ENCODE results near the gene ARRDC1.

ARRDC1 gene

DNA sequence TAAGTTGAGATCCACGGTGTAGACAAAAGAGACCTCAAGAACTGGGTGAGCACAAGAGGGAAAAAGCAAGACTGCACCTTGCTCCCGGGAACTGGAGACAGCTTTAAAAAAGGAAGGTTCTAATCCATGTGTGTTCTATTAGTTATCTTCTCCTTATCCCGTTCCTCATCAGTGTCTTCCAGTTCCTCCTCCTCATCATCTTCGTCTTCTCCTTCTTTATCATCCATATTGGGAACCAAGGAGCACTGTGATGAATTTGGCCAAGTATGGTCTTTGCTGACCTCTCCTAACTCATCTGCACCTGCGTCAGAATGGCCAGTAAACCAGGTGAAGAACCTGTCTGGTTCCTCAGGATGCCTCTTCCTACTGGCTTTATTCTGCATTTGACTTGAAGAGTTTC is 35.4 kb downstream of the ARRDC1 start:
- TF ChIP-seq, protein P1, sequence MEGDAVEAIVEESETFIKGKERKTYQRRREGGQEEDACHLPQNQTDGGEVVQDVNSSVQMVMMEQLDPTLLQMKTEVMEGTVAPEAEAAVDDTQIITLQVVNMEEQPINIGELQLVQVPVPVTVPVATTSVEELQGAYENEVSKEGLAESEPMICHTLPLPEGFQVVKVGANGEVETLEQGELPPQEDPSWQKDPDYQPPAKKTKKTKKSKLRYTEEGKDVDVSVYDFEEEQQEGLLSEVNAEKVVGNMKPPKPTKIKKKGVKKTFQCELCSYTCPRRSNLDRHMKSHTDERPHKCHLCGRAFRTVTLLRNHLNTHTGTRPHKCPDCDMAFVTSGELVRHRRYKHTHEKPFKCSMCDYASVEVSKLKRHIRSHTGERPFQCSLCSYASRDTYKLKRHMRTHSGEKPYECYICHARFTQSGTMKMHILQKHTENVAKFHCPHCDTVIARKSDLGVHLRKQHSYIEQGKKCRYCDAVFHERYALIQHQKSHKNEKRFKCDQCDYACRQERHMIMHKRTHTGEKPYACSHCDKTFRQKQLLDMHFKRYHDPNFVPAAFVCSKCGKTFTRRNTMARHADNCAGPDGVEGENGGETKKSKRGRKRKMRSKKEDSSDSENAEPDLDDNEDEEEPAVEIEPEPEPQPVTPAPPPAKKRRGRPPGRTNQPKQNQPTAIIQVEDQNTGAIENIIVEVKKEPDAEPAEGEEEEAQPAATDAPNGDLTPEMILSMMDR (conservative IDR thresholded peaks at IDR 0.05; ENCODE audit: low read depth, low read length) = no peak
- H3K4me3 ChIP-seq (ENCODE audit: low read depth, low read length) = no peak overlapping the region
- DNase-seq (ENCODE audit: low read depth) = no peak

DNA sequence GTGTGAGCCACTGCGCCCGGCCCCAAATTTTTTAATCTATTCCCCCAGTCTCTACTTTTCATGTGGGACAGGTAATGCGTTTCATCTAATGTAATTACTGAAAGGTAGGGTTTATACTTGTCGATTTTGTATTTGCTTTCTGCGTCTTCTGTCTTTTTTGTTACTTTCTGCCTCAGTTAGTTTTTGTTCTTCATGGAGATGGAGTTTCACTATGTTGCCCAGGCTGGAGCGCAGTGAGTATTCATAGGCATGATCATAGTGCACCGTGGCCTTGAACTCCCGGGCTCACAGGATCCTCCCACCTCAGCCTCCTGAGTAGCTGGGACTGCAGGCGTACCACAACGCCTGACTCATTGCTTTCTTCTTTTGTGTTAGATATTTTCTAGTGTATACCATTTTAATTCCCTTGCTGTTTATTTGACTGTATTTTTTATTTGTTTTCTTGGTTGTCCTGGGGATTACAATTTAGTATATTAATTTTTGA is 36.7 kb downstream of the ARRDC1 start:
- TF ChIP-seq, protein P1 (conservative IDR thresholded peaks at IDR 0.05; ENCODE audit: low read depth, low read length) = no peak
- H3K4me3 ChIP-seq (ENCODE audit: low read depth, low read length) = no peak overlapping the region
- DNase-seq (ENCODE audit: low read depth) = no peak

DNA sequence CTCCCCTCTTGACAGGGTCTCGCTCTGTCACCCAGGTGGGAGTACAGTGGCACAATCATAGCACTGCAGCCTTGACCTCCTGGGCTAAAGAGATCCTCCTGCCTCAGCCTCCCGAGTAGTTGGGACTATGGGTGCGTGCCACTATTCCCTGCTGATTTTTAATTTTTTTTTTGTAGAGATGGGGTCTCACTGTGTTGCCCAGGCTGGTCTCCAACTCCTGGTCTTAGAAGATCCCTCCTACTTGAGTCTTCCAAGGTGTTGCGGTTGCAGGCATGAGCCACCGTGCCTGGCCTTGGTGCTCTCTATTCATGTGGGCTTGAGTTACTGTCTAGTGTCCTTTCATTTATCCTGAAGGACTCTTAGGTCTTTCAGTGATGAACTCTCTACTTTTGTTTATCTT is 37.4 kb downstream of the ARRDC1 start:
- DNase-seq (ENCODE audit: low read depth) = no peak
- no peak overlapping the region for H3K4me3 ChIP-seq (ENCODE audit: low read depth, low read length)
- TF ChIP-seq, protein P1 (conservative IDR thresholded peaks at IDR 0.05; ENCODE audit: low read depth, low read length) = no peak

DNA sequence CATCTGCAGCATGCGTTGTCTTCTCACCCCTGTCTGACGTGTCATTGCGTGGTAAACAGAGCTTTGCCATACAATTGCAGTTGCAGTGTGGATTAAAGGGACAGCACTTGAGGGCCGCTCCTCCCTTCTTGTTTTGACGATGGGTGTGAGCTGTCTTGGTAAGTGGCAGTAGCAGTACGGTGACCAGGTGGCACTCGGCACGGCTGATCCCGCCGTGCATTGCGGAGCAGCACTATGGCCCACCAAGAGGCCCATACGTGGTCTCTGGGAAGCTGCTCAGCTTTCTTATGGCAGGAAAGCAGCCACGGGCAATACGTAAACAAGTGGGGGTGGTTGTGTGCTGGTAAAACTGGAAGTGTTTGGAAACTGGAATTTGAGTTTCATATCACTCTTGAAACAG is 38.4 kb downstream of the ARRDC1 start:
- no peak overlapping the region for H3K4me3 ChIP-seq (ENCODE audit: low read depth, low read length)
- no peak for DNase-seq (ENCODE audit: low read depth)
- TF ChIP-seq, protein P1 (conservative IDR thresholded peaks at IDR 0.05; ENCODE audit: low read depth, low read length) = no peak

DNA sequence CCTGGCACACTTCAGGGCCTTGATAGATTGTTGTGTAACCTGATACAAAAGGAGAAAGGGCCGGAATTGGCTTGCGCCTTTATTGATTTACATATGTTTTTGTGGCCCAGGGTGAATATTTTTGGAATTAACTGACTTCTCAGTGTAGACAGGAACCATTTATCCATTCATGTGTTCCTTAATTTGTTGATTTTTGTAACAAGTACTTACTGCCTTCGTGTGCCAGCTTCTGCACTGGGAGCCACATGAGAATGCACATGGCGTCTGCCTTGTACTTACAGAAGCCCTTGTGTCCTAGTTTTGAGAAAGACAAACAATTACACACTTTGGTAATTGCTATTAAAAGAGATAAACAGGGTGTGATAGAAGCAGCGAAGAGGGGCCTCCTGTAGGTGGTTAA is 39.7 kb downstream of the ARRDC1 start:
- TF ChIP-seq, protein P1 (conservative IDR thresholded peaks at IDR 0.05; ENCODE audit: low read depth, low read length) = no peak
- no peak overlapping the region for H3K4me3 ChIP-seq (ENCODE audit: low read depth, low read length)
- no peak for DNase-seq (ENCODE audit: low read depth)

DNA sequence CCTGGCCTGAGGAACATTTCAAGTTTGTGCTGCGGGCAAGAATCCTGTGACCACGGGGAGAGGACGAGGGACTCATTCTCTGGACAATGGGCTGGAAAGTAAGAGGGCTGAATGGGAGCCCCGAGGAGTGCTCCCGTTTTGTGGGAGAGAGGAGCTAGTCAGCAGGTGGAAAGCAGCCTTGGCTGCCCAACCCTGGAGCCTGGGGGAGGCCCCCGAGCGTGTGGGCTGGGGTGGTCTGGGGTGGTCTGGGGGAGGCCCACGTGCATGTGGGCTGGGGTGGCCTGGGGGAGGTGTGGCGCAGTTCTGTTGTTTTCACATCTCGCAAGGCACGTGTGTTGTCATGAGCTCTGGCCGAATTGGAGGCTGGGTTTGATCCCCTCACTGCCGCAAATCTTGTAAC is 40.9 kb downstream of the ARRDC1 start:
- no peak overlapping the region for H3K4me3 ChIP-seq (ENCODE audit: low read depth, low read length)
- DNase-seq (ENCODE audit: low read depth) = no peak
- TF ChIP-seq, protein P1 (conservative IDR thresholded peaks at IDR 0.05; ENCODE audit: low read depth, low read length) = no peak

DNA sequence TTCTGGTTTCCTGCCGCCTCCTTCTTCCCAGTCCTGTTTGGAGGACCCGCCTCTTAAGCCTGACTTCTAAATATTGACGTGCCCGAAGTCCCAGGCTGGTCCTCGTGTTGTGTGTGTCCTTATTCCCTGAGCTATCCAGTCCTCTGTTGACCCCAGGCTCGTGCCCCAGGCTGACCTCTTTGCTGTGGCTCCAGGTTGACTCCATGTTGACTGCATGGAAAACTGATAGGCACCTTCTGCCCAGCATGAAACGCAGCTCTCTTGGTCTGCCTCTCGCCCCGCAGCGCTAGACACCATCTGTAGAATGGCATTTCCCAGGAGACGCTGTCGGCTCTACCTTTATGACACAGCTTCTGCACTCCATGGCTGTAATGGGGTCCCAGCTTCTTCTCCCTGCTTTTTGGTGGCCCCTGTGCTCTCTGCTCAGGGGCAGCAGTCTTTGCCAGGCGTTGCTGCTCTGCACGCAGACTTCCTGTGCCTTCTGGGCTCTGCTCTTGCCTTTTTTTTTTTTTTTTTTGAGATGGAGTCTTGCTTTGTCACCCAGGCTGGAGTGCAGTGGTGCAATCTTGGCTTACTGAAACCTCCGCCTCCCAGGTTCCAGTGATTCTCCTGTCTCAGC is 41.7 kb downstream of the ARRDC1 start:
- TF ChIP-seq, protein P1 (conservative IDR thresholded peaks at IDR 0.05; ENCODE audit: low read depth, low read length) = no peak
- DNase-seq (ENCODE audit: low read depth) = no peak
- no peak overlapping the region for H3K4me3 ChIP-seq (ENCODE audit: low read depth, low read length)
